GM18858 (cell line): ENCODE data around the gene IPO4.
A peak's percentile ranks its signal among the peaks of the same experiment; 100 is the strongest.
"Not testable (repeated sequence)": the region's sequence is repeated elsewhere in the genome, so short reads cannot be mapped to it uniquely, and the experiment has no call there.

Experiments used
- ATAC-seq: cut with Tn5 transposase; IDR thresholded peaks from one replicate; pipeline ENCODE4 v1.9.1; 2021; ENCODE audit not compliant: unreplicated experiment

The IPO4 gene

DNA sequence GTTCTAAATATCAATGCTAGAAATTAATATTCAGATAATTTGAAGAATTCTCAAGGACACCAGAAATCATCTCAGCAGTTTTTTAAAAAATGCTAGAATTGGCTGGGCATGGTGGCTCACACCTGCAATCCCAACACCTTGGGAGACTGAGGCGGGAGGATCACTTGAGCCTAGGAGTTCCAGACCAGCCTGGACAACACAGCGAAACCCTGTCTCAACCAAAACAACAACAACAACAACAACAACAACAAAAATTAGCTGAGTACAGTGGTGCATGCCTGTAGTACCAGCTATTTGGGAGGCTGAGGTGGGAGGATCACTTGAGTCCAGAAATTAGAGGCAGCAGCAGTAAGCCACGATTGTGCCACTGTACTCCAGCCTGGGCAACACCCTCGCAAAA, 30.5 kb upstream of the IPO4 start:
- no peak for ATAC-seq

GRCh38 chr14:24216876-24217275, 28.3 kb upstream of the IPO4 start:
- not testable (repeated sequence) for ATAC-seq

DNA sequence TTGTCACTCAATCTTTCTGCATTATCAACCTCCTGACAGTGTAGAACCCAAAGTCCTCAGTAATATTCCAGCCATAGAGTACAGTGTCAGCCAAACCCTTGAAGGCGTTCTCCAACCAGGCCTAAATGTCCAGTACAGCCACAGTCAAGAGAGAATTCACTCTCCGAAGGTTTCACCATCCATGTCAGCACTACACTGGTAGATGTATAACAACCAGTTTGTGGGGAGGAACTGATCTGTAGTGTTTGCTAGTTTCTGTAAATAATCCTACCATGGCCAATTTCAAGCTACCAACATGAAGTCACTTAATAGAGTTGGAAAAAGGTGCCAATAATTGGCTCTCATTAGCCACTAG, 27.7 kb upstream of the IPO4 start:
- ATAC-seq, result no peak

DNA sequence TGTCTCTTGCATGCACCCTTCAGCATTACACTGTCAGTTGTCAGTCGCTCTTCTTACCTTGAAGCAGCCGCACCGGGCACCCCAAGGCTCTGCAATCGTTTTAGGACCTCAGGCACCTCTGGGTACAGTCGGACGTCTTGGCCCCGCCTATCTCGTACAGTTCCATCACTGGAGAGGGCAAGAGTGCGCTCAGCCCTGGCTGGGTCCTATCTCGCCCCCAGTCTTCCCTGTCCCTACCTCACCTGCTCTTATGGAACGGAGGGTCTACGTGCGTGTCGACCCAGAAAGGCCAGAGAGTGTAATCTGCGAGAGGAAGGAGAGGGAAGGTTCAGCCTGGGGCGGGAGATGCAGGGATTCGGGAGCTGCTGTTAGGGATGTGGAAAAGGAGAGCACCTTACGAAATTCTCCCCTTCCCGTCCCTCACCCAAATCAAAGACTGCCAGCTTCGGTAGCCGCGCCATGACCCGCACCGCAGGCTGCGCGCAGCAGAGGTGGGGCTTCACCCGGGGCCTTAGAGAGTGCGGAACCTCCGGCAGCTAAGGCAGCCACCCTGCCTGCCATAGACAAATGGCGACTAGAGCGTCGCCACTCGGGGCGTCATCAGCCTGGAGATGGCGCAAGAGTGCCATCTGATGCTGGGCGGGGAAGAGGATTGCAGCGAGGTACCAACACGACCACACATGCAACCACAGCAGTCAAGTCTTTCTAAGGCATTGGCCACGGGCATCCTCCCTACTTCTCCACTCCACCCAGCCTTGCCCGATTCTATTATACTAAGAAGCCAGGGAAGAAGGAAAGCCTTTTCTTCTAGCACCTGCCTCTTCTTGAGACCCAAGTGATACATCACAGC, 27.1 kb upstream of the IPO4 start, which contains the start of gene MDP1:
MDP1 (minus strand) TSS at position 572 of the 850 bp plus-strand sequence; CDS start at position 461, 111 bp downstream.
- ATAC-seq, result peak; percentile 52

GRCh38 chr14:24213866-24214662, 25.4 kb upstream of the IPO4 start:
- ATAC-seq, result no peak

- ATAC-seq, result peak; percentile 68
Observed at GRCh38 chr14:24212924-24213865, 24.6 kb upstream of the IPO4 start, which contains the start of gene CHMP4A. CHMP4A (minus strand) TSS chr14:24213488; CDS start chr14:24213439, 49 bp downstream.

DNA sequence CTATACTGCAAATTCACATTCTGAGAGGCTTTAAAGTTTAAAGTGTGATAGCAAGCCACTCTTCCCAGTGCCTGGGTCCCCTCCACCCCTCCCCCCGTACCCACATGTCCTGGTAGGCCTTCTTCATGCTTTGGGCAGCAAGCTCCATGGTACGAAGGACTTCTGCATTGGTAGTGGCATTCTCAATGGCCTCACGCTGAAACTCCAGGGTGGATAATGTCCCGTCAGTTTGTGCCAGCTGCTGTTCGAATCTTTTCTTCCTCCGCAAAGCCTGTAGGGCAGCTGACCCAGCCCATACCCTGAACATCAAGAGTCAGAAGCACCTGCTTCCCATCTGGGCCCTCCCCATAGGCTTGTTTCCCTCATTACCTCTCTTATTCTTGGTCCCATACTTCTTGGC, 22.7 kb upstream of the IPO4 start:
- ATAC-seq, result no peak

- ATAC-seq, result no peak
Observed at GRCh38 chr14:24207625-24208024, 19.0 kb upstream of the IPO4 start.

GRCh38 chr14:24207104-24207551, 18.5 kb upstream of the IPO4 start:
- ATAC-seq, result no peak

DNA sequence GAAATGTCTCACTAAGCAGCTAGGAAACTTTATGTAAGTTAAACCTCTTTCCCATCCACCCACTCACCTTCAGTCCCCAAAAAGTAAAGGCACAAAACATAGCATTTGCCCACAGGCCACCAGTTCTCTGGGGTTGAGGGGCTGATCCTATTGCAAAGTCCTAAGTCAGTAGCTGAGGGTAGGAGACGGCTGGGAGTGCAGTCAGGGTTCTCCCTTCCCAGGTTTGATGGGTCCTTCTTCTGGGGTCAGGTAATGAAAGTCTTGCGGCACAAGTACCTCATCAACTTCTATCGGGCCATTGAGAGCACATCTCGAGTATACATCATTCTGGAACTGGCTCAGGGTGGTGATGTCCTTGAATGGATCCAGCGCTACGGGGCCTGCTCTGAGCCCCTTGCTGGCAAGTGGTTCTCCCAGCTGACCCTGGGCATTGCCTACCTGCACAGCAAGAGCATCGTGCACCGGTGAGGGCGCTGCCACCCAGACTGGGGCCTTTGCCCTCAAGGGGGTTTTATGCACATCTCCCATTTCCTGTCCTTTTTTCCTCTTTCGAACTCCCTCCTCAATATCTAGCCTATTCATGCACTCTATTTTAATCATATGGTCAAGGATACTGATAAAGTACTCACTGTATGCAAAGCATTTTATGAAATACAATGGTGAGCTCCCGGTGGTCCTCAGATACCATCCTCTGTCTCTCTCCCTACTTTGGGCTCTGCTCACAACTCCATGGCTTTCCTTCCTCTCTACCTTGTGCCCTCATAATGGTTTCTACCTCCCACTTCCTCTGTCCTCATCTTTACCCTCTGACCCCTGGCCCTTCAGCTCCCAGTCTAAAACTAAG, 17.9 kb upstream of the IPO4 start:
- no peak for ATAC-seq

DNA sequence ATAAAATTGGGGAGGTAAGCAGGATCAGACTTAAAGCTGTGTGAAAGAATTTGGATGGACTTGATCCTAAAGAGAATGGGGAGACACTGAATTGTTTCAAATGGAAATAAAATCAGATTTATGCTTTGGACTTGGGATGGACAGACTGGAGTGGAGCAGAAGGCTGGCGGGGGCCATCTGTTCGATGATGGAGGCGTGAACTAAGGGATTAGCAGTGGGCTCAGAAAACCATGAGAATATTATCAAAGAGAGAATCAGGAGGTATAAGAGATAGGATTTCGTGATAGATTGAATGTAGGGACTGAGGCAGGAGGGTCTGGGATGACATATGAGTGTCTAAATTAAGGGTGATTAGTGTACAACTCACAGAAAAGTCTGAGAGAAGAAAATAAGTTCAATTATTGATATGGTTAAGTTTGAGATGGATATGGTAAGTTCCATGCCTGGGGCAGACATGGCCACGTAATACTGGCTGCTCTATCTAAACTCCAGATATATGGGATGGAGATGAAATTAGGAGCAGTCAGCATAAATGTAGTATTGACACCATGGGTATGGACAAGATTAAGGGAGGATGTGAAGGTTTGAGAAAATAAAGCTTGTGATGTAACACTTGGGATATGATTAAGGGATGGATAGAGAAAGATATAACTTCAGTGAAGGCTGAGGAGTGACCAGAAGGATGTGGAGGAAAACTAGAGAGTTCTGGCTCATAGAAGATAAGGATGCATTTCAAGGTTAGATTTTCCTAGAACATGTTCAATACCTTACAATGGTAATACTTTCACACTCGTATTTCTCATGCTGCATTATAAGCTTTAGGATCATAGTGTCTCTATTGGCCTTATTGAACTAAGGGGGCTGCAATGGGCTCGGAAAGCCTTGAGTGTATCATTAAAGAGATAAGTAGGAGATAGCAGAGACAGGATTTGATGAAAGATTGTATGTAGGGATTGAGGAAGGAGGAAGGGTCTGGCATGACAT, 15.8 kb upstream of the IPO4 start:
- ATAC-seq, result no peak

DNA sequence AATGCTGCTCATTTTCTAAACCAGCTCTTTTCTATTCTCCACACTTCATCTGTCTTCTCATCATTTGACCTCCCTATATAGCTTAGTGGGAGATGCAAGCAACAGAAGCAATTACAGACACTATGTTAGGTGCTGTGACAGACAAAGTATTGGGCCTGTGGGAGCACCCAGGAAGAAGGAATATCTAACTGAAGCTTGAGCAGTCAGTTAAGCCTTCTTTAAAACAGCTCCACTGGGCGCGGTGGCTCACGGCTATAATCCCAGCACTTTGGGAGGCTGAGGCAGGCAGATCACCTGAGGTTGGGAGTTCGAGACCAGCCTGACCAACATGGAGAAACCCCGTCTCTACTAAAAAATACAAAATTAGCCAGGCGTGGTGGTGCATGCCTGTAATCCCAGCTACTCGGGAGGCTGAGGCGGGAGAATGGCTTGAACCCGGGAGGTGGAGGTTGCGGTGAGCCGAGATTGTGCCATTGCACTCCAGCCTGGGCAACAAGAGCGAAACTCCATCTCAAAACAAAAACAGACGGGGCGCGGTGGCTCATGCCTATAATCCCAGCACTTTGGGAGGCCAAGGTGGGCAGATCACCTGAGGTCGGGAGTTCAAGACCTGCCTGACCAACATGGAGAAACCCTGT, 14.8 kb upstream of the IPO4 start:
- ATAC-seq, result not testable (repeated sequence)

GRCh38 chr14:24202538-24202937, 13.9 kb upstream of the IPO4 start:
- ATAC-seq, result not testable (repeated sequence)

DNA sequence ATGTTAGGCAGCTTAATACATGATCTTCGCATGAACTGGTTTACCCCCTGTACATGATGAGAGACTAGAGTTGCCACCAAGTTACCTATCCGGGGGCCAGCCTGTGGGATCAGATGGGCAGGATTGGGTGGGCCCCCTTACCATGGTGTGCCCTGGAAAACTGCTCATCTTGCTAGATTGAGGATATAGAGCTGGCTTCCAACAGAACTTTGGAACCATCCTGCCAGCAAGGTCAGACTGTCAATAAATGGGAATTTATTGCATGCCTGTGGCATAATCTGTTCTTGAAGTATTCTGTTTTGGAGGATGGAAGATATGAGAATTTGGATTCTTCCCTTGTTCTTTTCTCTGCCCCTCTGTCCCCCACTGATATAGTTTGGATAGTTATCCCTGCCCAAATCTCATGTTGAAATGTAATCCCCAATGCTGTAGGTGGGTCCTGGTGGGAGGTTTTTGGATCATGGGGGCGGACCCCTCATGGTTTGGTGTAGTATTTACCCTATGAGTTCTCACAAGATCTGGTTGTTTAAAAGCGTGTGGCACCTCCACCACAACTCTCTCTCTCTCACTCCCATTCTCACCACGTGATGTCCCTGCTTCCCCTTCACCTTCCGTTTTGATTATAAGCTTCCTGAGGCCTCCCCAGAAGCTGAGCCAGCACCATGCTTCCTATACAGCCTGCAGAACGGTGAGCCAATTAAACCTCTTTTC, 10.4 kb upstream of the IPO4 start:
- ATAC-seq, result no peak

- no peak for ATAC-seq
Observed at GRCh38 chr14:24197056-24197450, 8.4 kb upstream of the IPO4 start.

DNA sequence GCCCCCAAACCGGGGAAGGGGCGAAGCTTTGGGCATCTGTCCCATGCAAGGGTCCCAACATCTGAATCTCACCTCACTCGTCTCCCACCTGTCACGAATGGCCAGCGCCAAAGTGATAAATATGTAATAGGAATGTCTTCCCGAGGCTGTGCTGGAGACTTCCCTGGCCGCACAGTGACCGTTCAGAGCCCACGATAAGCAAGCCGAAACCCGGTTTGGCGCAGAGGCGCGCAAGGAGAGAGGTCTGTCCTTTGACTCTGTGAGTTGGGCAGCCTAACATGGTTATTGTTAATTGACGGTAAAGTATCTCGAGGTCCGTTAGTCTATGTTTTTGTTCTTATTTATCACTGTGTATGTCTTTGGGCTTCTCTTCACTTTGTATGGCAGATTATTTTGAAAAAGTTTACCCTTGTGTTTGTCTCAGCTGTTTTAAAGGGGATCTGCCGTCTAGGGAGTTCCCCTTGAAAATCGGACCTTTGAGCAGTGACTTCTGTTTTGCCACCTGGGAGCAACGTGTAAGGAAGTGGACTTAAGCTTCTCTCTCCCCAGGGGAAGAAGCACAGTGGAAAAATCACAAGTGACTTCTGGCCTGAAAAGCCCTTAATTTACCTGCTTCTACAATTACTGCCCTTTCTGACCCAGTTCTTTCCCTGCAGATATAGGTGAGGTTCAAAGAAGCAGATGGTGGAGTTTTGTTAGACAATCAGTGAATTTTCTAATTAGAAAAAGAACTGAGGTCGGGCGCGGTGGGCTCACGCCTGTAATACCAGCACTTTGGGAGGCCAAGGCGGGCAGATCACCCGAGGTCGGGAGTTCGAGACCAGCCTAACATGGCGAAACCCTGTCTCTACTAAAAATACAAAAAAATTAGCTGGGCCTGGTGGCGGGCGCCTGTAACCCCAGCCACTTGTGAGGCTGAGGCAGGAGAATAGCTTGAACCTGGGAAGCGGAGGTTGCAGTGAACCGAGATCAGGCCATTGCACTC, 7.7 kb upstream of the IPO4 start:
- no peak for ATAC-seq
